HG03457 (cell line): ENCODE results near the gene FAM227B.
"Not testable (repeated sequence)": the region's sequence is repeated elsewhere in the genome, so short reads cannot be mapped to it uniquely, and the experiment has no call there.

ENCODE experiments used
- ATAC-seq: cut with Tn5 transposase; IDR thresholded peaks from one replicate; pipeline ENCODE4 v1.9.1; 2021; ENCODE audit warnings: moderate number of reproducible peaks; ENCODE audit not compliant: unreplicated experiment

FAM227B gene

GRCh38 chr15:49441356-49441755, 179.3 kb downstream of the FAM227B start:
- no peak for ATAC-seq

DNA sequence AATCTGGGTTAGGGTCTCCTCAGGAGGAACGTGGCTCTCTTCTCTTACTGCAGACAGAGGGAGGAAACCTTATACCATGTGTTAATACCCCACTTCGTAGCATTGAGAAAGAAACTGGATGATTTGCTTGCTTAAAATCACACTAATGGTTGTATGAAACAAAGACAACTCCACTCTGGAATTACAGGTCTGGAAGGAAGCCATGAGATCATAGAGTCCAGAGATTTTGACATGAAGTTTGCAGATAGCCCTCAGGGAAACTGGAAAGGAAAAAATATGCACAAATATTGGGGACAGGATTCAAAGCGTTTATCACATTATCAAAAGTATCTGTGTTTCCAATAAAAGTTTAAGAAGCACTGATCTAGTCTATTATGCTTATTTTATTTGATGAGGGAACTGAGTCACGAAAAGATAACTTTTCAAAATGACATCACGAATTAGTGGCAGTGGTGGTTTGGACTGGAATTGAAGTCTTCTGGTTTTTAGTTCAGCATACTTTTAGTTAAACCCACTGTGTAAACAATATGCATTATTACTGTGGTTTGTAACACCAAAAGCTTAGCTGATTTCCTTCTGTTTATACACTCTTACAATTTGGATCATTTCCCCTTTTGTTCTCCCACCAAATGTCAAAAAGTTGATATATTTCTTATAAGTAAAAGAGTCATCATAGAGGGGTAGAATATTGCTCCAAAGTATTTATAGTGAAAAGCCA, 180.8 kb downstream of the FAM227B start:
- no peak for ATAC-seq

- no peak for ATAC-seq
Observed at GRCh38 chr15:49438962-49439631, 181.5 kb downstream of the FAM227B start.

DNA sequence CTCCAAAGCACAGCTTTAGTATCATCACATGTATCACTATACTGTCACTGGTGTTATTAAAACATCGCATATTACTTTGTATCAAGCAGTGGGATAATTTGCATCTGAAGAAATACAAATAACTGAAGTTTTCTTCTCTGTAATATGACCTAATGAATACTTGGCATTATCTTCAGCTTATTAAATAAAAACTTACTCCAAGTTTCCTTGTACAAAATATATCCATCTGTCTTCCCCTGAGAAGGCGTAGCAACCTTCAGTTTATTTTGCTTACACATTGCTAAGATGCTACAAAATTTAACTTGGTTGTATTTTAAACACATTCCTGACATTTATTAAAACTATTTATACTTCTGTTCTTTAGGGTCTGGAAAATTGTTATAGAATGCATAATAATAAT, 183.9 kb downstream of the FAM227B start:
- no peak for ATAC-seq

DNA sequence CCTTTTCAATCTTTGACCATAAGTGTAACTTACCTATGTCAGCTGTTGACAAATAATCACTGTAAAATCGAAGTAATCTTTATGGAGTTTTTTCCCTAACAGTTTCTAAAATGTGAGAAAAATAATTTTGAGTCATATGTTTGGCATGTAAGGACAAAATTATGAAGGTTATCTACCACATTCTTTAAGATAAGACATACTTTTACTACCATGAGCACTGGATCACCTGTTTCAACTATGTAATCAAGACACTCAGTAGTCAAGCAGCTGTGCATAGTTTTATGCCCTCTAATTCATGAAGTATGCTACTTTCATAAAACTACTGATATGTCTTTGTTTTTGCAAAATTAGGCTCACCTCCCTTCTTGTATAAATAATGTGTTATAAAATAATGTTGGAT, 185.4 kb downstream of the FAM227B start:
- no peak for ATAC-seq

DNA sequence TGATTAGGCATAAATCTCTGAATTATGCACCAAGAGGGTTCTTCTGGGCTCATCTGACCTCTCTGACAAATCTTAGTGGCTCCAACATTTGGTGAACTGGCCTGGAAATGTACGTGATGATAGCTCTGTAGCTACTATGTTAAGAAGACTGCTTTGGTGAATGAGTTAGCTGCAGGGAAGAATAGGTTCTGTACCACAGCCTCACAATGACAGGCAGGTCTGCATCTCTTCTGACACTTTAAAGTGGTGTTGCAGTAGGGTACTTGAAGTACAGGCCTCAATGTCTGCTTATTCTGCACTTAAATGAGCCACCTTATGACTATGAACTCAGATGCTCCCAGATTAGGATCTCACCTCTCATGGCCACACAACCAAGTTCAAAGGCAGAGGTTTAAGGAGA, 190.6 kb downstream of the FAM227B start:
- no peak for ATAC-seq

GRCh38 chr15:49428409-49429095, 192.1 kb downstream of the FAM227B start:
- no peak for ATAC-seq

GRCh38 chr15:49427372-49427771, 193.2 kb downstream of the FAM227B start:
- no peak for ATAC-seq

DNA sequence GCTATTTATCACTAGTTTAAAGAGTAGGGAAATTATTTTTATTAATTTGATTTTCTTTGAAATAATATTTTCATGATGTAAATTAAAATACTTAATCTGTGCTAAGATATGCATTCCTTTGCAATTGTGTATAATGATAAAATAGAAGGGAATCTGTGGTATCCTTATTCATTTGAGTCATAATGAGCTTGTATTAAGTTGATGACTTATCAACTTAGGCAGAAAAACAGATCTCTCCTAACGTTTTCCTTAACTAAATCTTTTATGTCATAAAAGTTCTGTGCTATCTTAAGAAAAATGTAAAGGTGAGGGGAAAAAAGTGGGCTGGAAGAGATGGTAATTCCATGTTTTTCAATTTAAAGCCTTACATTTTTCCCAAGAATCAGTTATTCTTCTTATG, 195.7 kb downstream of the FAM227B start:
- no peak for ATAC-seq

DNA sequence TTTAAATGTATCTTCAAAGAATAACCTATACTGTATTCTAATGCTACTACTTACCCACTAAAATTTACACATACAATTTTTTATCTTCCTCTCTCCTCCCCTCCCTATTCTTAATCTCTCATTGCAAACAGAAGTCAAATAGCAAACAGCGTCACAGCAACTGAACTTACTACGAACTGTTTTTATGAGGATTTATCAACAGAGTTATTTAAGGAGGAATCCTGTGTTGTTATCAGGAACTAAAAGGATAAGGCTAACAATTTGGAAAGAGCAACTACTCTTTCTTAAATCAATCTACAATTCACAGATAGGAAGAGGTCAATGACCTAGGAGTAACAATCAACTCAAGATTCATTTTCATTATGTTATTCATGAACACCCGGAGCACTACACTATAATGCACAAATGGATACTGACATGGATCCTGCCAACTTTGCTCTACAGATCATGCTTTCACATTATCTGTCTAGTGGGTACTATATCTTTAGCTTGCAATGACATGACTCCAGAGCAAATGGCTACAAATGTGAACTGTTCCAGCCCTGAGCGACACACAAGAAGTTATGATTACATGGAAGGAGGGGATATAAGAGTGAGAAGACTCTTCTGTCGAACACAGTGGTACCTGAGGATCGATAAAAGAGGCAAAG, 196.6 kb downstream of the FAM227B start:
- ATAC-seq = no peak

DNA sequence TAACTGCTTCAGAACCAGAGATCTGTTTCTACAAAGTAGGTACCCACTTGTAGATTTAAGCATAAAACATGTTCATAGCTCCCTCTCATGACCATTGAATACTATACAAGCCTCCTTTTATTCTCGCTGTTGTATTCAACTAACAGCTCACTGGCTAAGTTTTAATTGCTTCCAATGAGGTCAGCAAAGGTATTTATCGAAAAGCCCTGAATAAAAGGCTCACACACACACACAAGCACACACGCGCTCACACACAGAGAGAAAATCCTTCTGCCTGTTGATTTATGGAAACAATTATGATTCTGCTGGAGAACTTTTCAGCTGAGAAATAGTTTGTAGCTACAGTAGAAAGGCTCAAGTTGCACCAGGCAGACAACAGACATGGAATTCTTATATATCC, 197.6 kb downstream of the FAM227B start, which contains the start of gene FGF7:
FGF7 (plus strand) TSS at position 222 of the 400 bp plus-strand sequence. CDS start 1,056 bp downstream, outside the sequence.
- ATAC-seq = no peak

- ATAC-seq = no peak
Observed at GRCh38 chr15:49421991-49422390, 198.6 kb downstream of the FAM227B start.

- ATAC-seq = no peak
Observed at GRCh38 chr15:49418811-49419210, 201.8 kb downstream of the FAM227B start.

GRCh38 chr15:49415638-49416037, 205.0 kb downstream of the FAM227B start:
- ATAC-seq = no peak

GRCh38 chr15:49415149-49415548, 205.5 kb downstream of the FAM227B start:
- no peak for ATAC-seq

- ATAC-seq = no peak
Observed at GRCh38 chr15:49412797-49413196, 207.8 kb downstream of the FAM227B start.

DNA sequence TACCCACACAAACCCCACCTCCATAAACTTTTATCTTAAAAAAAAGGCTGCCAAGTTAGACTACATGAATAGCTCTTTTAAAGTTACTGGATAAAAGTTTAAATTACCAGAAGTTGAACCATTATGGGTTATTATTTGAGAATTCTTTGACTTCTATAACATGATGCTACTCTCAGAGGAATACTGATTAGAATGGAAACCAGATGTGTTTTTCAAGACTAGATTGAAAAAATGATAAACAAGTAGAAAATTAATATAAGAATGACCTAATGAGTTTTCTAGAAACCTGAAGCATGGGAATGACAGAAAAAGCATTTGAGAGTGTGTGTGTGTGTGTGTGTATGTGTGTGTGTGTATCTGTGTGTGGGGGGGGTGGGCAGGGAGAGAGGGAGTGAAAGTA, 210.0 kb downstream of the FAM227B start:
- ATAC-seq = no peak

- ATAC-seq = no peak
Observed at GRCh38 chr15:49406352-49407118, 214.1 kb downstream of the FAM227B start.

- ATAC-seq = not testable (repeated sequence)
Observed at GRCh38 chr15:49402515-49403296, 217.9 kb downstream of the FAM227B start.

GRCh38 chr15:49387471-49387870, 233.1 kb downstream of the FAM227B start:
- ATAC-seq = no peak
